LNCaP clone FGC (cell line): ENCODE data around the gene CFLAR.

Experiments
- DNase-seq: peaks from one replicate; pipeline ENCODE4 v3.0.0-alpha.2; 2011; ENCODE audit warnings: low read depth
- H3K4me3 ChIP-seq: 2 replicates; pipeline ENCODE4 v1.5.1; 2011; ENCODE audit warnings: mild to moderate bottlenecking, low read depth, low read length, control low read depth
- TF ChIP-seq, protein P1 (sequence below): IDR thresholded peaks from 2 replicates; pipeline ENCODE4 v1.5.1; 2012; ENCODE audit warnings: mild to moderate bottlenecking; ENCODE audit not compliant: control insufficient read depth, insufficient read depth; ENCODE audit errors: extremely low read depth

The CFLAR gene

DNA sequence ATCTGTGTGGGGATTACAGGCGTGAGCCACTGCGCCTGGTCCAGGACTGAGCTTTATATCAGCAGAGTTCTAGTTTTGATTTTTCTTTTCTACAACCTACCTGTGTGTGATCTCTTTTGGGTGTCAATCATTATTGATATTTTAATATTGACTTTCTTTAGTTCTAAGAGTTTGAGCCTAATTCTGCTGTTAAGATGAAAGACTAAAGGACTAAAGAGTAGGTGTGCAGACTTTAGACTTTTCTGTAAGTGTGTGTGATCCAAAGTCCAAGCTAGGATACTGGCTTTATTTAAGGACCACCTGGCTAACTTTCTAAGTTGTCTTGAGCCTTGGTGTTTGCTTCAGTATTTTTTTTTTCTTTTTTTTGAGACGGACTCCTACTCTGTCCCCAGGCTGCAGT, 79.4 kb downstream of the CFLAR start:
- TF ChIP-seq, protein P1, sequence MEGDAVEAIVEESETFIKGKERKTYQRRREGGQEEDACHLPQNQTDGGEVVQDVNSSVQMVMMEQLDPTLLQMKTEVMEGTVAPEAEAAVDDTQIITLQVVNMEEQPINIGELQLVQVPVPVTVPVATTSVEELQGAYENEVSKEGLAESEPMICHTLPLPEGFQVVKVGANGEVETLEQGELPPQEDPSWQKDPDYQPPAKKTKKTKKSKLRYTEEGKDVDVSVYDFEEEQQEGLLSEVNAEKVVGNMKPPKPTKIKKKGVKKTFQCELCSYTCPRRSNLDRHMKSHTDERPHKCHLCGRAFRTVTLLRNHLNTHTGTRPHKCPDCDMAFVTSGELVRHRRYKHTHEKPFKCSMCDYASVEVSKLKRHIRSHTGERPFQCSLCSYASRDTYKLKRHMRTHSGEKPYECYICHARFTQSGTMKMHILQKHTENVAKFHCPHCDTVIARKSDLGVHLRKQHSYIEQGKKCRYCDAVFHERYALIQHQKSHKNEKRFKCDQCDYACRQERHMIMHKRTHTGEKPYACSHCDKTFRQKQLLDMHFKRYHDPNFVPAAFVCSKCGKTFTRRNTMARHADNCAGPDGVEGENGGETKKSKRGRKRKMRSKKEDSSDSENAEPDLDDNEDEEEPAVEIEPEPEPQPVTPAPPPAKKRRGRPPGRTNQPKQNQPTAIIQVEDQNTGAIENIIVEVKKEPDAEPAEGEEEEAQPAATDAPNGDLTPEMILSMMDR: no peak
- H3K4me3 ChIP-seq: no peak overlapping the region

DNA sequence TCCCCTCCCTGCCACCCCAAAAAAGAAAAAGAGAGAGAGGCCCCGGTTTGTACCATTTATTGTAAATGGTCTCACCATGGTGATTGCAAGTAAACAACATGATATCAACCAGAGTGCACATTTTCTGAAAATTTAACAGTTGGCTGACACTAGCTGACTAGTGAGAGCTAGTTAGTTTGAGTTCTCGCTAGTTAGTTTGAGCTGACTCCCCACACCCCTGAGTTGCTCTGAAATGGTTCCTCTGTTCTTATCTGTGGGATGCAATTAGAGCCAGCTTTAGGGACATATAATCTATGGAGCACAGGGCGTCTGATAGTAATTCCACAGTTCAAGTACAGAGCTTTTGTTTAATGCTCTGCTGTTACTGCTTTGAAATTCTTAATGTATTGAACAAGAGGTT, 80.0 kb downstream of the CFLAR start:
- DNase-seq: no peak
- H3K4me3 ChIP-seq: no peak overlapping the region
- TF ChIP-seq, protein P1: no peak

More for the DNA sequence above, 79.4 kb downstream of the CFLAR start:
- no peak for DNase-seq

DNA sequence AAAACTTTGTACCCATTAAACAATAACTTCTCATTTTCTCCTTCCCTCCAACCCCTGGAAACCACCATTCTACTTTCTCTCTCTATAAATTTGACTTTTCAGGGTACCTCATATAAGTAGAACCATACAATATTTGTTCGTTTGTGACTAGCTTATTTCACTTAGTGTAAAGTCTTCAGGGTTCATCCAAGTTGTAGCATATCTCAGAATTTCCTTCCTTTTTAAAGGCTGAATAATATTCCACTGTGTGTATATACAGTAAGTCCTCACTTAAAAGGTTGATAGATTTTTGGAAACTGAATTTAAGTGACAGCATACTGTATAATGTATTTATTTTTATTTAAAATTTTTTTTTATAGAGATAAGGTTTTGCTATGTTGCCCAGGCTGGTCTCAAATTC, 80.8 kb downstream of the CFLAR start:
- TF ChIP-seq, protein P1: no peak
- no peak overlapping the region for H3K4me3 ChIP-seq
- DNase-seq: no peak

DNA sequence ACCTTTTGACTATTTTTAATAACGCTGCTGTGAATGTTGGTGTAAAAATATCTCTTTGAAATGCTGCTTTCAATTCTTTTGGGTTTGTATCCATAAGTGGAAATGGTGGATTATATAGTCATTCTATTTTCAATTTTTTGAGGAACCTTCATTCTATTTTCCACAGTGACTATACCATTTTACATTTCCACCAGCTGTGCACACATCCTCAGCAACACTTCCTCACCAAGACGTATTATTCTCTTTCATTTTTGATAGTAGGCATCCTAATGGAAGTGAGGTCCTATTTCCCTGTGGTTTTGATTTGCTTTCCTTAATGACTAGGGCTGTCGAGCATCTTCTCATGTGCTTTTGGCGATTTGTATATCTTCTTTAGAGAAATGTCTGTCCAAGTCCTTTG, 81.8 kb downstream of the CFLAR start:
- no peak overlapping the region for H3K4me3 ChIP-seq
- TF ChIP-seq, protein P1: no peak
- DNase-seq: no peak

DNA sequence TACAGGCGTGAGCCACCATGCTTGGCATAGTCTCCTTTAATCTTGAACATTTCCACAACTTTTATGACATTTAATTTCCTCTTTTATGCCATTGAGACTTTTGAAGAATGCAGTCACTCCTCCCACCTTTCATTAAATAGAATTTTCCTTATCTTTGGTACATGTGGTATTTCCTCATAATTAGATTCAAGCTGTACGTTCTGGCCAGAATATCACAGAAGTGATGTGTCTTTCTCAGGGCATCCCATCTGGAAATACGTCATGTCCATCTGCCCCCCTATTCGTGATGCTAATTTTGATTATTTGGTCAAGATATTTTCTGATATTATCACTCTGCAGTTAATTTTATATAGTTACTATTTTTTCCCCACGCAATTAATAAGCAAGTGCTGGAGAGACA, 83.9 kb downstream of the CFLAR start:
- DNase-seq: no peak
- TF ChIP-seq, protein P1: no peak
- no peak overlapping the region for H3K4me3 ChIP-seq

DNA sequence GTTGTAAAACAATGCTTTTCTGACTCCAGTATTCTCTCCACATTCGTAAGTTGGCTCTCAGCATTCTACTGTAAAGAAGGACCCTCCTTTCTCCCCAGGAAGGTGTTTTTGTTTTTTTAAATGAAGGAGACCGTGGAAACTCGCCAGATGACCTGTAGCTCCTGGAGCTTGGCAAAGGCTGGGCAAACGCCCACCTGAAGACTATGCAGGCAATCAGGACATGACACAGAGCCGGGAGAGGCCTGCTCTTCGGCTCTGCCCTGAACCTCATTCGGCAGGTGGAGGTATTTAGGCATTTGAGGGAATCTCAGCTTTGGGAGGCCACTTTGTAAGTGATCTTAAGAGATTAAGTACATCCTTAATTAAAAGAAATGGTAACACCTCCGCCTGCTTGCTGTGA, 84.4 kb downstream of the CFLAR start:
- H3K4me3 ChIP-seq: no peak overlapping the region
- DNase-seq: no peak
- TF ChIP-seq, protein P1: no peak

DNA sequence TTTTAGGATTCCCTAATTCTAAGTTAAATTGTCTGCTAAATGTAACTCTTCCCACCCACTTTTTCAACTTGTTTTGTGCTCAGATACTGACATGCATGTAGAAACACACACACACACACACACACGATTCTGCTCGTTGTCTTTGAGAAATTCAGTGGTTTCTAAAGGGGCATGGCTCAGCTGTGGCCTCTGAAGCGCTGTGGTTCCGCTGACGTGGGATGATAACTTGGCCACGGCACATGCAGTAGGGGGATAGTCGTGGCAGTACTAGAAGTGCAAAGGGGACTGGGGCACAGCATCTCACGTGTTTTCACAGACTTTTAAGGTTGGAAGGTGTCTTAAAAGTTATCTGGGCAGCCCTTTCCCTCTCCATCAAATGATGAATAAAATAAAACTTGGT, 85.4 kb downstream of the CFLAR start:
- DNase-seq: no peak
- TF ChIP-seq, protein P1: no peak
- H3K4me3 ChIP-seq: no peak overlapping the region
